HS-27A (cell line): ENCODE data around the gene KAZN.

Experiments
- DNase-seq: peaks from one replicate; pipeline ENCODE4 v3.0.0-alpha.2; 2012; ENCODE audit warnings: low read depth, missing footprints

Gene KAZN

DNA sequence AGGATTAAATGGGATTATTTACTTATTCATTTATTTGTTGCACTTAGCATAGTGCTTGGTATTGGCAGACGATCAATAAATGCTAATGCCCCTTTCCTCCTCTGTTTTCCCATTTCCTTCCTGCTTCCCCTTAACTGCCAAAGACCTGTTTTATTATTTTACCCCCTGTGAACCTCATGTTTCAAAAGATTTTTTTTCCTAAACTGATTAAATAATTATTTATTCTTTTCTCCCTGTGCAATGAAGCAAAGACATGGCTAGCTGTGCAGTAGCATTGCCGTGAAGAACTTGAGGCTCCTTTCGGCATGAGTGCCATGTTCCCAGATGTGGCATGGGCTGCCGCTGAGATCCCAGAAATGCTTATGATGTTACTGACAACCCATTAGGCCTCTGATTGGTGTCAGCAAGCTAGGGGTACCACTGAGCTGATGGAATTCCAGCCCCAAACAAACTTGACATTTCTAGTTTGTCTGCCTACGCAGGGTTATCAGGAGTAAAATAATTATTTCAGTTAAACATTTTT, 288.6 kb downstream of the KAZN start:
- no peak for DNase-seq

DNA sequence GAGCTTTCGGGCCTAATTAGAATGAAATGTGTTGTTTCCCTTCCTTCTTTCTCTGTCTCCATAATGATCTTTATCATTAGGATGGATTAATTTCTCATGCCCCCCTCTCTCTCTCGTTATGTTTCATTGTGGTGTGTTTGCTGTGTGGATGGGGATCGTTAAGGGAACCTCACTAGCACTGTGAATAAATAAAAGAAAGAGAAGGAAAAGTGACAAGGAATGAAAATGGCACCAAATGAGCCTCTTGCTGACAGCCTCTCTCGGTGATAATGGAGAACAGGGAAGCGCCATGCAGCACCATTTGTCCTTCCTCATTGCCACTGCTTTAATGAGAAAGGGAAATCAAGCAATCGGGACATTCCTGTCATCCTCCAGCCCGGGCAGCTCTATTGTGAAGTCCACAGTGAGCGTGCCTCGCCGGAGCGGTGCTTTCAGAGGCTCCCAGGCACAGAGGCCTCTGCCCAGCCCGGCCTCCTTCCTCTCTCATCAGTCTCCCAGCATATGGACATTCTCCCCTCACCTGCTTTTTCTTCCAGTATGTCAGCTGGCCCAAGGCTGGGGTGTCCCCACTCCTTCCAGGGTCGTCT, 289.4 kb downstream of the KAZN start:
- no peak for DNase-seq

DNA sequence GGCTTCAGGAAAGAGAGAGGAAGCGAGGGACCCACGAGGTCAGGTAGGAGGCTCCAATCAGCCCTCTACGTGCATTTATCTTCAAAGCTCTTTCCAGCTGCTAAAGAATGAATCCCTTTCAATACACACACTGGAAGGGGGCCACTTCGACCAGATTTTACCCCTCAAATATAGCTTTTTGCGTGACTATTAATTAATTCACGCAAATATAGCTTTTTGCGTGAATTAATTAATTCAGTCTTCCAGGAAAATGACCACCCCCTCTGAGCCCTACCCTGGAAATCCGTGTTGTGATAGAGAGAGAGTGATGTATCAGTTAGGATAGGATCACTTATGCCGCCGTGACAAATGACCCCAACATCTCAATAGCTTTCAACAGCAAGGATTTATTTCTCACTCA, 289.9 kb downstream of the KAZN start:
- DNase-seq = no peak

- no peak for DNase-seq
These were observed 291.4 kb downstream of the KAZN start for GRCh38 chr1:14889825-14890440.

GRCh38 chr1:14891991-14892390, 293.5 kb downstream of the KAZN start:
- DNase-seq = no peak

GRCh38 chr1:14894811-14895560, 296.5 kb downstream of the KAZN start:
- DNase-seq = no peak

DNA sequence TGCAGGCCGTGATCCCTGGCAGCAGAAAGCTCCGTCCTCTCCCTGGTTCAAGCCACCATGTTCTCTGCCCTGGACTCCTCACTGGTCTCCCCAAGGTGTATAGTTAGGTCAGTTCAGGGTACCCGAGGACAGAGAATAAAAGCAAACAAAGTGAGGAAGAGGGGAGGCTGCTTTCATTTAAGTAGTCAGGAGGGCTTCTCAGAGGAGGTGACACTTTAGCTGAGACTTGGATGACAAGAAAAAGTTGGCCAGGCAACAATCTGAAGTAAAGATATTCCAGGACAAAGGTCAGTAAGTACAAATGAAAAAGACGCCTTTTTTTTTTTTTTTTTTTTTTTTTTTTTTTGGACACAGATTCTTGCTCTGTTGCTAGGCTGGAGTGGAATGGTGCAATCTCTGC, 297.2 kb downstream of the KAZN start:
- DNase-seq = no peak

GRCh38 chr1:14896381-14897079, 298.0 kb downstream of the KAZN start:
- no peak for DNase-seq

GRCh38 chr1:14897080-14897449, 298.6 kb downstream of the KAZN start:
- no peak for DNase-seq

DNA sequence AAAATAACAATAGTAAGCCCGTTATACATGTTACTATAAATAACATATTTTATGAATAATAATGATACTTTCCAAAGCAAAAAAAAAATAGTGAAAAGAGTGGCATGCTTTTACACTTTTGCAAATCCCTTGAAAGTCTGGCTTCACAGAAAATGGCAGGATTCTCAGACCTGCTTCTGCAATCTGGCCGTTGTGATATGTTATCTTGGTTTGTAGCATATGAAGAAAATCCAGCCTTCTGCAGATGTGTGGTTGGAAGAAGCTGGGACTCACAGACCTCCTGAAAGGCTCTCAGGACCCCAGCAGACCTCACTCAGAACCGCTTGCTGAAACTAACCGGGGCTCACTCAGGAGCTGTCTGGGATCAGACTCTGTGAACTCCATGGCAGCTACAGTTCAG, 299.1 kb downstream of the KAZN start:
- DNase-seq = no peak

DNA sequence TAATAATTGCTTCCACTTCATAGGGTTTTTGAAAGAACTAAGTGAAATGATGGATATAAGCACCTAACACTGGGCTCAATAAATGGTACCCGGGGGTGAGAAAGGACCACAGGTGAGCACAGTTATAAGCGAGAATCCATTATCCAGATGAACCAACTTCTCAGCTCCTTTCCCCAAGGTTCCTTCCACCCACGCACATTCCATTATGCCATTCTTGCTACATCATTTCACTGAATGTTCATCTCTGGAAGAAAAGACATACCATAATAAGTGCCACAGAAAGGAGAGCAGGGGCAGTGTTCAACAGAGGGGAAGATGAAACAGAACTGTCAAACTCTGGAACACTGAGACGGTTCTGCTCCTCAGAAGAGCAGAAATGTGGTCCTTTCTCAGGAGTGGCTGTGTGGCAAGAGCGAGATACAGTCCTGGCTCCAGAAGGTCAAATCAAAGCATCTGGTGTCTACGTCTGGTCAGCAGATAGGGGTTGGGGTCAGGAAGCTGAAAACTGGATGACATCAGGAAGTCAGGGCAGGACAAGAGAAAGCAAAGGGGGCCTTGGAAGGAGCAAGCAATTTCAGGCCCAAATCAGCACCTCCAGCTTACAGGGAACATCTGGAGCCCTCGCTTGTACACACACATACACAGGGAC, 299.6 kb downstream of the KAZN start:
- DNase-seq = no peak

- DNase-seq = no peak
These were observed 301.2 kb downstream of the KAZN start for GRCh38 chr1:14899686-14900085.

GRCh38 chr1:14901371-14901954, 303.0 kb downstream of the KAZN start:
- no peak for DNase-seq

- DNase-seq = no peak
These were observed 305.4 kb downstream of the KAZN start for GRCh38 chr1:14903922-14904321.

GRCh38 chr1:14906665-14907064, 308.2 kb downstream of the KAZN start:
- DNase-seq = no peak

- DNase-seq = no peak
These were observed 308.9 kb downstream of the KAZN start for GRCh38 chr1:14907416-14907815.

- no peak for DNase-seq
These were observed 310.8 kb downstream of the KAZN start for GRCh38 chr1:14909273-14909672.

DNA sequence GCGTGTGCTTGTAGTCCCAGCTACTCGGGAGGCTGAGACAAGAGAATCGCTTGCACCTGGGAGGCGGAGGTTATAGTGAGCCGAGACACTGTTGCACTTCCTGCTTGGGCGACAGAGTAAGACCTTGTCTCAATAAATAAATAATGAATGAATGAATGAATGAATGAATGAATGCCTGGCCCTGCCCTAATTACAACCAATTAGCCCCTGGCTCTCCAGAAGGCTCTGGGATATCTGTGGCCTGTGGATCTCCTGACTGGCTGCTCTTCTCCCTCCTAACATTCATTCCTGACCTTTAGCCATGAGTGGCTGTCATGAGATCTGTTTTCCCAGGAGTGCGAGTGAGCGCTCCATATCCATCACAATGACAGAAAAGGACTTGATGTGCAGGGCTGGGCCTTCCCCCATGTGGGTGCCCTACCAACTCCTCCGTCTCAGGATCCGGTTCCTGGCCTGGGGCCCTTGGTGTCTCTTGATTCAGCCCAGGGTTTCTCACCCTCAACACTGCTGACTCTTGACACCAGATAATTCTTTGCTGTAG, 311.5 kb downstream of the KAZN start:
- DNase-seq = no peak

DNA sequence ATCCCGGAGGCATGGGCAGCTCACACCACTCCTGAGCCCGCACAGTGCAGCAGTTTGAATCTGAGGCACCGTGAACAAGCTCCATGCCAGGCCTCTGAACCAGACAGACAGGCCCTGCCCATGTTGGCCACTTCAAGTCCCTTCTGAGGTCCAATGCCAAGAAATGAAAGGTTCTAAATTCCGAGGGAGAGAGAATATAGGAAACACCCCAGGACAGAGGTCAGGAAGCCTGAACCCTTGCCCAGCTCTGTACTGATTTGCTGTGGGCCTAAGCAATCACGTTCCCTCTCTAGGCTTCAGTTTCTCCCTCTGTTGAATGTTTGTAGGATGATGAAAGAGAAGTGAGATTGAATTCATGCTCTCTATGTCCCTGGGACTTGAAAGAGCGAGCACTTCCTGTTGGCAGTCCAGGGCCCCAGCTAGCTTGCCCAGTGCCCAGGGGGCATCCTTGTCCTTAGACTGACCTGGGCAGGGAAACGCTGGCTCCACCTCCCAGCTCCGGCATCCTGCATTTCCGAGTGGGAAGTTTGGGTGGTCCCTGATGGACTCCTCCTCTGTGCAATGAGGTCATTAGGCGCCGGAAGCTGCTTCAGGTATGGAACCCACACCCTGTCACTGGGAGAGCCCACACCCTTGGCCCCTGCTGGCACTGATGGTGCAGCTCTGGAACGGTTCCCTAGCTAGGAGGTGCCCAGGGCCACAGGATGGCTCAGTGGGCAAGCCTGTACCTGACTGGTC, 312.7 kb downstream of the KAZN start:
- DNase-seq = no peak

GRCh38 chr1:14912839-14913481, 314.5 kb downstream of the KAZN start:
- DNase-seq = no peak
